GM19035 (cell line): ENCODE results near the gene FBN1.

Source experiments
- ATAC-seq: cut with Tn5 transposase; IDR thresholded peaks from one replicate; pipeline ENCODE4 v1.9.1; 2021; ENCODE audit not compliant: unreplicated experiment

FBN1 gene

DNA sequence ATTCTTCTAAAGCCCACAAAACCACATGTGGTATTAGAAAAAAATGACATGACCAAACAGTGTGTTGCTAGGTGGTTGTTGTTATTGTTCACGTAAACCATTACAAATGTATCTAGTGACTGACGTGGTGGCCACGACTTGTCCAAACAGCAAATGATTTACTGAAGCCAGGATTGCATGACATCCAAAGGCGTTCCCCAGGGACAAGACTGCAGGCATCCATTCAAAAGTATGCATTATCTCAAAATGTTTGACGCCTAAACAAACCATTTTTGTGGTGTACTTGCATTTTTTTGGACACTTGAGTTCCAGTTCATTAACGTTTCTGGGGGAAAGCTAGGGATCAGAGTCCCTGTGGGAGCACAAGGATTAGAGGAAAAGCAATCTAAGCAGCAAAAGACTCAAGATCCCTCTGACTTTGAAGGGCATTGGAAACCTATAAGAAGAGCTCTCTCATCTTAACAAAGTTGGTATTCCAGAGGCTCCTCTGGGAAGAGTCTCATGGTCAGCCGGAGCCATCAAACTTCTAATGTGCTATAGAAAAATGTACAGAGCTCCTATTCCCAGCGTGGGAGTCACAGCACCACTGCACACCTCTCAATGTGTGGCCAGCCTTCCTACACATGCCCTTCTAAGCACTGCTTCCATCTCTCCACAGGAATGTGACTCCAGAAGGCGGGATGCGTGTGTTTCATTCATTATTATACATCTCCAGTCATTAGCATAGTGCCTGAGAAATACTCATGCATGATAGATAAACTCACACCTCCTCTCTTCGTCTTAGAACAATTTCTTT lies 62.9 kb downstream of the FBN1 start:
- no peak for ATAC-seq

DNA sequence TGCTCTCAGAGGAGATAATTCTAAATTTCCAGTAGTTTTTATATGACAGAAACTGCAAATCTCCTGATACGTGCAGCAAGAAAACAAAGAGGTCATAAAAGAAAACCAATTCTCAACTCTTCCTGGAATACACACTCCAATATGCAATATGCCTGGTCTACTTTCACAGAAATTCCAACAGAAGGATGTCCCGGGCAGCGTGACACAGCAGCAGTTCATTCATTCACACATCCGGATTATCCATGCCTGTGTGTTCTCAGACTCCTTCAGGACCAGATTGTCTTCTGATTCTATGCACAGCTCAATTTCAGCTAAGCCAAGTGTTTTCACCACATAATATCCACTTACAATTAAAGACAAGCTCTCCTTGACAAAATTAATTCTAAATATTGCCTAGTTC lies 64.3 kb downstream of the FBN1 start:
- no peak for ATAC-seq

DNA sequence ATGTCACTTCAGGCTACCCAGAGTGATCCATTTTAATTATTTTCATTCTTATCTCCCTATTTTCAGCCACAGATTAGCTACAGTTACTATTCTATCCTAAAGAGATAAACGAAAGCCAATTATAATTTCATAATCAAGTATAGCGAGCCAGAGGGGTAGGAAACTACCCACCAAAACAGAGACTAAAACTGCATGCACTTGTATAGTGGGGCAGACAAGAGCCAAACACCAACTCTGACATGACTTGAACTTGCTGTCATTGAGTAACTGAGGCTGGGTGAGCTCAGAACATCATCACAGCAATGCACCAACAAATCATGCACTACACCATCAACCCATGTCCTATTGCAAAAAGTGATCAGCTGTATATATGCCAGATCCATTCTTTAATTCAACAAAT lies 64.8 kb downstream of the FBN1 start:
- no peak for ATAC-seq

DNA sequence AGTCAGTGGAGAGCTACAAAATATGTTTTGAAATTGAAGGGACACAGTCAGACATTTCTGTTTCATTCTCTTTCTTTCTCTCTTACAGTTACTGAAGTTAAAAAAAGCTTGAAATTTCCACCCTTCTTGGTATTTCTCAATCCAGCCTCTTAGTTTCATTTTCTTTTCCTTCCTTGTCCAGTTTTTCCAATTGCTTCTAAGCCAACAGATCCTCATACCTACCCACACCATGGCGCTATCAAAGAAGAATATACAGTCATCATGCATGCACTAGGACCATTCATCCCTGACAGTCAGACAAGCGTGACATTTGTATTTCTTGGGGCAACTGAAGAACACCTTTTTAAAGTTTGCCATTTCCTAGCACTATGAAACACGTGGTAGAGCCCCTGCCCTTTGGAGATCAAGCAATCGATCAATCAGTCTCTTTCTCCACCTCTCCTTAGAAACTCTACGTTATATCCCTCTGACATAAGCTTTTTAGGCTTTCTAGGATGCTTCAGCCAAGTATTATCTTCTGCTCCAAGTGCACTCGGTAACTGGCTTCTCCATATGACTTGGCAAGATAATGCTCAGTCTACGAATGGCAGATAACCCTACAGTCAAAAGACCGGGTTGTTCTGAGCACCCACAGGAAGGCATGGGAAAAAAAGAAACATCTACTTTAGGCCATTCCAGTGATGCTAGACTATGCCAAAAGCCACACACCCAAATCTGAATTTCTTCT lies 65.4 kb downstream of the FBN1 start:
- ATAC-seq, result no peak

GRCh38 chr15:48578965-48579364 lies 66.5 kb downstream of the FBN1 start:
- ATAC-seq, result no peak

DNA sequence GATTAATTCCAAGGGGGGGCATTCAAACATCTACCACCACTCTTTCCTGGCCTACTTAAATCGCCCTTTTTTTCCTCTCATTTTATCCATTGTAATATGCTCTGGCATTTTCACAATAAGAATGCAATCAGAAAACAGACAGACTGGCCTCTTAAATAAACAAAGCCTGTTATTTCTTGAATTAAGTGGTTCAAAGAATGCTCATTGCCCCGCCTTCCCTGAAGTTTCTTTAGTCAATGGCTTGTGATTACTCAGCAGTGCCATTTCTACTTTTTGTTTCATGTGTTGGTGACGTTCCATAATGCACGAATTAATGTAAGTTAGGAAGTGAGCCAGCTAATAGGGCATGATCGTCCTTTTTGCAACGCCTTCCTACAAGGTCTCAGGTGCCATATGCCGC lies 68.0 kb downstream of the FBN1 start:
- ATAC-seq, result no peak

- no peak for ATAC-seq
These were observed 71.3 kb downstream of the FBN1 start for GRCh38 chr15:48574187-48574586.

GRCh38 chr15:48573780-48574179 lies 71.7 kb downstream of the FBN1 start:
- no peak for ATAC-seq

- ATAC-seq, result no peak
These were observed 72.7 kb downstream of the FBN1 start for GRCh38 chr15:48572823-48573222.

- no peak for ATAC-seq
These were observed 74.0 kb downstream of the FBN1 start for GRCh38 chr15:48571510-48571909.

GRCh38 chr15:48570822-48571221 lies 74.7 kb downstream of the FBN1 start:
- no peak for ATAC-seq

GRCh38 chr15:48569591-48570302 lies 75.8 kb downstream of the FBN1 start:
- no peak for ATAC-seq

DNA sequence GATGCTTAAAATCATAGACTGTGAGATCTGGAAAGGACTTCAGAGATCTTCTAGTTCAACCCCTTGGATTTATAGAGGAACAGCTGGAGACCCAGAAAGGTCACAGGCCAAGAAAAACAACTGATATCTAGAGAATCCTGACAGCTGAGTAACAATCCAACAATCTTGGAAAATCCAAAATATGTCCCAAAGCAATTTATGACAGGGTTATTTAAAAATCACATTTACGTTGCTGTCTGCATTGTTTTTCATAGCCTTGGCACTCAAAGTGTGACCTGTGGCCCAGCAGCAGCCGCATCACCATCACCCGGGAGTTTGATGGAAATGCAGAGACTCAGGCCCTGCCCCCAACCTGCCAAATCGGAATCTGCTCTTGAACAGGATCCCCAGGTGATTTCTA lies 78.8 kb downstream of the FBN1 start:
- ATAC-seq, result no peak

DNA sequence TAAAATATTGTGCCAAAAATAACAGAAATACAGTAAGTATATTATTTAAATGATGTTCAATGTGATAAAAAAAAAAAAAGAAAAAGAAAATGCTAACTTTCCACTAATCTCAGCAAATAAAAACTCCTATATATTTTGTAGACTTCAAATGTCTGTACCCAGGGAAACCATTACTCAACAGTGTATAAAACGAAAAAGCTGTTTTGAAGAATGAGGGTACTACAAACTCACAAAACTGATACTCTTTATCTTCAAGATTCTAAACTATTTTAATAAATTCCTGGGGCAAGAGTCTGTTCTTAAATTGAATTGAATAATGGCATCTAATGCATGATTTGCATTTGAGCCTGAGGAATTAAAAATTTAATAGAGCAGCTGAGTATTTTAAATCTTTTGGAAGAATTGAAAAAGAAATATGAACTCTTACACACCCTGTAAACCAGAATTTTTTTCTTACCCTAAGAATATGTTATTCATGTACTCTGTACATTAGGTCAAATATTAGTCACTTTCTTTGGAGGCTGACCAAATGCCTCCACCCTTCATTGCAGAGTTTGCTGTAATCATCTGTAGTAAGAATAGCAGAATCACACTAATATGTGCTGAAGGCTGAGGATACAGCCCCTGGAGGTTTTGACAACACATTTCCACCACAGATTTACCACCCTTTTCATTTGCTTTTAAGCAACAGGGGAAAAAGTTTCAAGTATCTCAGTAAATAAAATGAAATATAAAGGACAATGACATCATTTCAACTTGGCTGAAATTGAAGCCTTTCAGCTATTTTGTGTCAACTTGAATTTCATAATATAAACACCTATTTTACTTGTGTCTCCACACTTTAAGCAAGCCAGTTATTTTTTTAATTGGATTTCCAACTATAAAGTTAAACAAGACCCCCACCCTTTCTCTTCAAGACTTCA lies 79.7 kb downstream of the FBN1 start:
- ATAC-seq, result no peak

GRCh38 chr15:48564690-48565089 lies 80.8 kb downstream of the FBN1 start:
- ATAC-seq, result no peak

- no peak for ATAC-seq
These were observed 81.6 kb downstream of the FBN1 start for GRCh38 chr15:48563934-48564333.

GRCh38 chr15:48560321-48561051 lies 85.0 kb downstream of the FBN1 start:
- peak; percentile 81 for ATAC-seq

- no peak for ATAC-seq
These were observed 86.2 kb downstream of the FBN1 start for GRCh38 chr15:48559285-48559684.

DNA sequence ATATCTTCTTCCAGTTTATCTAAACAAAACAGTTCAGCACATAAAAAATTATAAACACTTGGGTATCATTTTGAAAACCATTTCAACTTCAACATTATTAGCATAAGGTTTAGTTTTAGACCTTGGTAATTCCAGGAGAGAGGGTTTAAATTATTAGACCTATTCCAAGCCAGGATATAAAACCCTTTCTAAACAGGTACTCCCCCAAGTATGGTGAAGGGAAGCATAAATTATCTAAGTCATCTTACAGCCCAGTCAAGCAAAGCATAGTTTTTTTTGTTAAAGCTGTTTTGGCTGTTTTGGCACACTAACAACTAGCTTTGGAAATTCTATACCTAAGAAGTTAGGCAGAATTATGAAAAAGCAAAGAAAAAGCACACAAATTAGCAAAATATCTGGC lies 87.3 kb downstream of the FBN1 start:
- no peak for ATAC-seq

DNA sequence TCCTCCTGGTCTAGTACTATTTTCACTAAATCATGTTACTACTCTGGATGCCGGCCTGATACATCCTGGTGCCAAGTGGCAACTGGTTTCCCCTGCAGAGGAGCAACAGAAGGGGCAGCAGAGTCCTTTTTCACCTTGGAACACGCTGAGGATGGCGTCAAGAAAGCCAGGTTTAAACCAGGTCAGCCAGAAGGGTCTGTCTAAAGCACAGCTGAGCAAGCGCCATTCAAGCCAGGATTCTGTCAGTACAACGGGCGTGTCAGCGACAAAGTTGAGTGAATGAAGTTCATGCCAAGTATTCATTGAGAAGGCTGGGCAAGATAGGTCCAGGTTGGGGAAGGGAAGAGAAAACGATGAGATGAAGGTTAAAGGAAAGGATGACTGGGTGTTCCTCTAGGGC lies 88.2 kb downstream of the FBN1 start:
- no peak for ATAC-seq
